Esophagus (tissue), 2 donors: ENCODE measurements around the gene CFAP54. TPM values are rescaled to one million over a fixed set of nuclear protein-coding genes. Genes with fewer than 3 reads are reported as not detected.
A peak's percentile ranks its signal among the peaks of the same experiment; 100 is the strongest.

Source experiments
- H3K27ac ChIP-seq, 2 donors: one replicate each; pipeline ENCODE4 v1.5.1; 2013; ENCODE audit warnings: low read depth in 2 of 2, mild to moderate bottlenecking in 2 of 2, inconsistent platforms in 1 of 2, low read length in 1 of 2, moderate library complexity in 1 of 2
- H3K27me3 ChIP-seq, 2 donors: one replicate each; pipeline ENCODE4 v1.6.1; 2013; ENCODE audit warnings: low read length in 2 of 2, control low read depth in 1 of 2, mild to moderate bottlenecking in 1 of 2; ENCODE audit not compliant: insufficient read depth in 2 of 2, control insufficient read depth in 1 of 2
- H3K36me3 ChIP-seq, 2 donors: one replicate each; pipeline ENCODE4 v1.6.1; 2013; ENCODE audit warnings: low read length in 1 of 2; ENCODE audit not compliant: control insufficient read depth in 2 of 2, insufficient read depth in 2 of 2
- H3K4me1 ChIP-seq, 2 donors: one replicate each; pipeline ENCODE4 v1.6.1; 2013; ENCODE audit warnings: low read length in 1 of 2; ENCODE audit not compliant: control insufficient read depth in 2 of 2, insufficient read depth in 2 of 2
- H3K4me3 ChIP-seq, 2 donors: one replicate each; pipeline ENCODE4 v1.5.1; 2013; ENCODE audit warnings: low read length in 2 of 2, mild to moderate bottlenecking in 2 of 2, low read depth in 1 of 2, moderate library complexity in 1 of 2
- H3K9me3 ChIP-seq, 2 donors: one replicate each; pipeline ENCODE4 v1.6.1; 2013; ENCODE audit warnings: mild to moderate bottlenecking in 2 of 2, low read depth in 1 of 2, low read length in 1 of 2, moderate library complexity in 1 of 2; ENCODE audit not compliant: control insufficient read depth in 2 of 2, insufficient read depth in 1 of 2
- WGBS, 2 donors: extraction: QIAGEN DNeasy Blood & Tissue Kit; methylation state at CpG; one replicate each; pipeline ENCODE4 v1.1.7; 2013; 5-methylcytosine and 5-hydroxymethylcytosine counted together
- polyA plus RNA-seq, 2 donors: library from polyadenylated mRNA; stranded (reverse); fragments of 200-250 nt; gene quantifications; one replicate each; pipeline ENCODE4 v1.2.3, GENCODE V29; 2013
- donor health status: healthy with polysubstance abuse.
- donor health status: Bipolar disorder and iron deficiency.

Gene CFAP54
- polyA plus RNA-seq, 2 donors = 0.06 to 0.08 TPM

DNA sequence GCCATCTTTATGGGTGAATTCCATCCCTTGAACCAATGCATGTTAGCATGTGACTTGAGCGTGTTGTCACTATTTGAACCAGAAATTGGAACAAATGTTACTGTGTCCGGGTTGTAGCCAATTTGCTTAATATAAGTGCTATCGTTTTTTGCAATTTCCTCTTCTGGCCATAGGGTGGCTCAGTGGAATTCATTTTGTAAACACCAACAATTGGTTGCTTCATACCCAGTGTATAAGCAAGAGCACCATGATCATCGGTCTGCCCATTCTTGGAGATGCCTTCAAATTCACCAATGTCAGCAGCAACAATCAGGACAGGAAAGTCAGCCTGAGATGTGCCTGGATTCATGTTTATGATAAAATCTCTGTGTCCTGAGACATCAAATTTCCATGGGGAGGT, 412.7 kb downstream of the CFAP54 start:
- Histone ChIP-seq H3K9me3 (no peaks in the 10 kb centered on the region), H3K36me3 (no peaks in the 10 kb centered on the region), H3K4me3 (no peak overlapping the region), H3K4me1 (no peaks in the 10 kb centered on the region), H3K27me3 (no peaks in the 10 kb centered on the region), H3K27ac (no peak overlapping the region)
- WGBS, 2 donors = 81 to 82% methylated on average over 4 of the region's 4 CpGs

DNA sequence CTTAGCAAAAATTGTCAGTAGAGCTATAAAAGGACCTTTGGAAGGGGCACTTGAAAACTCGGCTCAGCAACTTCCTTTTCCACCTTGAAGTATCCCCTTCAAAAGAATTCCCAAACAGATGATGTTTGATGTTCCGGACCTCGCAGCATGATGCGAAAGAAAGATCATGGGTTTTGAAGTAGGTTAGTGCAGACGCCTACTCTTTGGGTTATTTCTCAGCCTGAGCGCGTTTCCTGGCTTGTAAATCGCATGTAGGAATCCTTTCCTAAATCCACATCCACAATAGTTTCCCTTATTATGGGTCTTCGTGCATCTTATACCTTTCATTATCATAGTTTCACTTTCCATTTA, 417.1 kb downstream of the CFAP54 start:
- peak overlapping the region; percentile 83 to 89 for H3K27ac ChIP-seq

DNA sequence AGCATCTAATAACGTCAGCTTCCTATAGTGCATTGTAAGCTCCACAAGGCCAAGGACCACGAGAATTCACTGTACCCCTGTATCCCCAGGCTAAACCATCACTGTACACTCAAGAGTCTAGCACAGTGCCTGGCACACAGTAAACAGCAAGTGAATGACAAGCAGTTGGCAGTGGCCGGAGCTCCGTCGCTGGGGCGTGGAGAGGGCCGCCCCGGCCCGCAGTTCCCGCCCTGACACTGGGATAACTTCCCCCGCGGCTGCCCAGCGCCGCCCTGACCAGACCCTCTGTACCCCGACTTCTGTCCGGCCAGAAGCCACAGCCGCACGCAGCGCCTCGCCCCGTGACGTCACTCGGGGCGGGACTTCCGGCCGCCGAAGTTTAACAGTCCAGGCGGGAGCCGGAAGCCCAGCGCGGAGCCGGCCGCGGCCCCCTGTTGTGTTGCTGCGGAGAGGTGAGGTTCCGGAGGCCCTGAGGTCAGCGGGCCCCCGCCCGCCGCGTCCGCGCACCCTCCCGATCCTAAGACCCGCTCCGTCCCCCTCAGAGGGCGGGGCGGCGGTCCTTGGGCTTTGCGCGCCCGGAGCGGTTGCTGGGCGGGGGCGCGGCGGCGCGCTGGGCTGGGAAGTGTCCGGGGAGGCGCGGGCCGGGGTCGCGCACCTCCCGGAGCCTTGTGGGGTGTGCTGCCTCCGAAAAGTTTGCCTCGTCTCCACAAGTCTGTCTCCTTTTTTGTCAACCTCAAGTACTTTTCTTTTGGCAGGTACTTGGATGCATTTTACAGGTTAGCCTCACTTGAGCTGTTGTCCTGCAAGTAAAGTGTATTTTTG, 417.7 kb downstream of the CFAP54 start, which contains the start of gene NEDD1:
NEDD1 (plus strand) TSS at position 409 of the 822 bp plus-strand sequence. CDS start 2,503 bp downstream, outside the sequence.
- H3K4me3 ChIP-seq = peak within 1 kb of the TSS; percentile 63 to 77
- no peaks in the 10 kb centered on the region for H3K27me3 ChIP-seq
- H3K9me3 ChIP-seq = no peaks in the 10 kb centered on the region
- no peaks in the 10 kb centered on the region for H3K36me3 ChIP-seq
- peak within 1 kb of the TSS; percentile 83 to 89 for H3K27ac ChIP-seq
- no peaks in the 10 kb centered on the region for H3K4me1 ChIP-seq
- WGBS, 2 donors = 0 to 1% methylated on average over 68 of the region's 68 CpGs

More for the DNA sequence above, 417.1 kb downstream of the CFAP54 start:
- Histone ChIP-seq H3K27me3 (no peaks in the 10 kb centered on the region), H3K4me1 (no peaks in the 10 kb centered on the region), H3K9me3 (no peaks in the 10 kb centered on the region), H3K4me3 (peak overlapping the region; percentile 63 to 77), H3K36me3 (no peaks in the 10 kb centered on the region)
- WGBS, 2 donors = 26 to 32% methylated on average over 9 of the region's 9 CpGs

DNA sequence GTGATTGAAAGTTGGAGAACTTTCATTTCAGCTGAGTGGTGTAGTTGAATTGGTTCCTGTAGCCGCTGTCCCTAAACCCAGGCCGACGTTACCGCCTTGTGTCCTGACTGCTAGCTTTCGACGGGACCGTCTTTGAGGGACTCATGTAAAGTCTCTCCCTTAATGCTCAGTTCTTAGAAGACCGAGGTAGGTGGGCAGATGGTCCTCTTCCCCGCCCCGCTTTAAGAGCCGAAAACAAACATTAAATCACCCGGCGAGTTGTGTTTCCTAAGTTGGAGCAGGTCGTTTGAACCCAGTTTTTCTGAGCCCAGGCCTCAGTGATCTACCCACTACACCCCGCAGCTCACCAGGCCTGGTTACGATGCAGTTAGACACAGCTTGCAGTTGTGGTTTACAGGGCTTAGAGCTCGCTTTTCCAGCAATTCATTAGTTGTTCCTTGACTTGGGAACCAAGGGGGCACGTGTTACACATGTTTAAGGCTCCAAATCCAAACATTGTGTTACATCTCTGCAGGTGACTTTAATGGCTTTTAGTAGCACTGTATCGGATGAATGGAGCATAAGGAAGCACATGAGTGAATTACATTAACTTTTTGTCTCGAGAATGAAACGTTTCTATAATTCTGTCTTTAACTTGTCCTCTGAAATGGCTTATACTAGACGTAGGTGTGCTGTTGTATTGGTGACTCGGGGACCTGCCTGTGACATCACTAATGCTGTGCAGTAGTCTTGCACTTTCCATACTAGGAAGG, 418.5 kb downstream of the CFAP54 start:
- Histone ChIP-seq H3K27ac (peak overlapping the region; percentile 63 to 83), H3K36me3 (no peaks in the 10 kb centered on the region), H3K27me3 (no peaks in the 10 kb centered on the region), H3K4me1 (no peaks in the 10 kb centered on the region), H3K9me3 (no peaks in the 10 kb centered on the region), H3K4me3 (peak overlapping the region; percentile 63 to 77)
- 4 to 5% methylated on average over 23 of the region's 23 CpGs for WGBS, 2 donors

DNA sequence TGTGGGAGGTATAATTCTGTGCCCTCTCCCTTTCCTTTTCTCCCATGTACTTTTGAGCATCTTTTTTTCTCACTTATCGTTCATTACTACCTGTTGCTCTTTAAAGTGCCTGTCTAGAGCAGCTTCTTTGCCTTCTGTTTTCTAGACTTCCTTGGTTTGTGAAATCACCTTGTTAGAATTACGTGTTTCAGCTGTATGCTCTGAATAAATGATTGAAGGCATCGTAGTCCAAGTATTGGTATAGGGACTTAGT, 419.0 kb downstream of the CFAP54 start:
- H3K9me3 ChIP-seq = no peaks in the 10 kb centered on the region
- no peaks in the 10 kb centered on the region for H3K36me3 ChIP-seq
- peak overlapping the region in 1 of 2 donors; percentile 63 for H3K4me3 ChIP-seq
- H3K27me3 ChIP-seq = no peaks in the 10 kb centered on the region
- H3K27ac ChIP-seq = no peak overlapping the region
- no peaks in the 10 kb centered on the region for H3K4me1 ChIP-seq
- WGBS, 2 donors = 62 to 64% methylated on average over 3 of the region's 3 CpGs

DNA sequence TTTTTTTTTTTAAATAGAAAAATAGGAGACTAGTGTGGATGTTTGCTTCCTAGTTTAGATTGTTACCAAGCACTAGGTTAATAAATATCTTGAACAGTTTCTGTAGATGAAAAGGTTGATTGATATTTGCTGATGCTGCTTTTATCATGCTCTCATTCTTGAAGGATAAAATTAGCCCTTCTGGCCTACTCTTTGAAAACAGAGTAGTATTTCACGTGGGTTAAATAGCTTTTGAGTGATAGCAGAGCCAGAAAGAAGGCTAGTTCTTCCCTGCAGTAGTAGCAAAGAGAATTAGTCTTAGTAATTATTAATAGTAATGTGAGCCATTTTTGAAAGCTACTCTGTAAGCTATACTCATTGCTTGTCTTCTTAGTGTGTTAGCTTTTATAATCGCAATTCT, 422.9 kb downstream of the CFAP54 start:
- H3K27ac ChIP-seq = no peak overlapping the region
- no peaks in the 10 kb centered on the region for H3K36me3 ChIP-seq
- 66 to 73% methylated on average over 2 of the region's 2 CpGs for WGBS, 2 donors
- H3K4me3 ChIP-seq = no peak overlapping the region
- no peaks in the 10 kb centered on the region for H3K27me3 ChIP-seq
- no peaks in the 10 kb centered on the region for H3K9me3 ChIP-seq
- H3K4me1 ChIP-seq = no peaks in the 10 kb centered on the region

DNA sequence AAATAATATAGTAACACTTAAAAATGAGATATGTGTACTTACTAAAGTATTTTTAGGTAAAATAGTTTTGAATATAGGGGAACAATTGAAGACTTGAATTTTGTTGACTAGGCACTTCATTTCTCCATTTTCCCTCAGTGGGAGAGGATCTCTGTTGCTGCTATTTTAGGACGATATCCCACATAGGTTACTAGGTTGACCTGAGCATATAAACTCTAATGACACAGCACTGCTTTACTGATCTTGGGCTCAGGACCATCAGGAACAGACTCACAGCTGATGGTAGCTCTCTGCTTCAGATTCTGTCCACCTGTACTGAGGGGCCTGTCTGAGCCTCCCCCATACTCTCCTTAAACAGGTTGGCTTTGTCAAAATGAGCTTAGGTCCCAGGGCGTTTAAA, 423.6 kb downstream of the CFAP54 start:
- WGBS, 2 donors = 96% methylated on average over 2 of the region's 2 CpGs
- no peaks in the 10 kb centered on the region for H3K9me3 ChIP-seq

DNA sequence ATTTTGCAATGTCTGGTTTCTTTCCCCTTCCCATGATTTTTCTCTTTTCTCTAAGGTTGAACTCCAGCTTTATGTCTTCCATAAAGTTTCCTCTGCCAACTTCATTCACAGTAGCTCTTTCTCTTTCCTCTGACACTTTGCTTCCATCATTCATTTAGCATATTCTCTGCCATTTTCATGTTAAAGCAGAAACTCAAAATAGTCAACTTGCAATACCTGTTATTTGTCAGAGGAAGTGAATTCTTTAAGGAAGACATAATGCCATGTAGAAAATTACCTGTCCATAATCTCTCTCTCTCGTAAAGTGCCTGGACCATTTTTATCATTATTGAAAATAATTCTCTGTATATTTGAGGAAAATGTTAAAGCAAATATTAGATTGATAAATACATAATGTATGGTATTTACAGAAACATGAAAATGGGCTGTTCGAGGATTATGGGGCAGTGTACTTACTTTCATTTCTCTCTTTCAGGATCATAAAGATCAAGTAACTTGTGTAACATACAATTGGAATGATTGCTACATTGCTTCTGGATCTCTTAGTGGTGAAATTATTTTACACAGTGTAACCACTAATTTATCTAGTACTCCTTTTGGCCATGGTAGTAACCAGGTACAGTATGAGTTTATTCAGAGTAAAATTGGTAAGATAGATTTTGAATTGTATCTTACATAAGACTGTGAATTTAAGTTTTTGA, 430.3 kb downstream of the CFAP54 start:
- WGBS, 2 donors = 82 to 95% methylated on average over 2 of the region's 2 CpGs
- H3K36me3 ChIP-seq = no peaks in the 10 kb centered on the region
- no peak overlapping the region for H3K27ac ChIP-seq
- no peaks in the 10 kb centered on the region for H3K27me3 ChIP-seq
- H3K4me3 ChIP-seq = no peak overlapping the region
- H3K4me1 ChIP-seq = no peaks in the 10 kb centered on the region
- H3K9me3 ChIP-seq = no peaks in the 10 kb centered on the region

More for the DNA sequence above, 423.6 kb downstream of the CFAP54 start:
- Histone ChIP-seq H3K27me3 (no peaks in the 10 kb centered on the region), H3K4me3 (no peak overlapping the region), H3K27ac (no peak overlapping the region), H3K36me3 (no peaks in the 10 kb centered on the region), H3K4me1 (no peaks in the 10 kb centered on the region)
